Trophoblast cell (in vitro differentiated cells and primary cell): ENCODE data around the gene MBNL2.
"Not testable (repeated sequence)": the region's sequence is repeated elsewhere in the genome, so short reads cannot be mapped to it uniquely, and the experiment has no call there.

Experiments
- DNase-seq, 2 donors: peaks; one replicate each; pipeline ENCODE4 v3.0.0-alpha.2; 2016
- H2AFZ ChIP-seq: 2 replicates; pipeline ENCODE4 v1.6.1; 2013; ENCODE audit warnings: low read length, moderate library complexity, mild to moderate bottlenecking; ENCODE audit not compliant: insufficient read depth, poor library complexity
- H2AK5ac ChIP-seq: 2 replicates; pipeline ENCODE4 v1.6.1; 2013; ENCODE audit warnings: mild to moderate bottlenecking, low read length
- H2BK120ac ChIP-seq: 2 replicates; pipeline ENCODE4 v1.6.1; 2013; ENCODE audit warnings: low read length, mild to moderate bottlenecking, moderate library complexity; ENCODE audit not compliant: insufficient read depth, poor library complexity
- H2BK12ac ChIP-seq: 2 replicates; pipeline ENCODE4 v1.6.1; 2013; ENCODE audit warnings: mild to moderate bottlenecking, low read length, moderate library complexity
- H2BK5ac ChIP-seq: 2 replicates; pipeline ENCODE4 v1.6.1; 2013; ENCODE audit warnings: low read length, low read depth, moderate library complexity, mild to moderate bottlenecking; ENCODE audit not compliant: poor library complexity
- H3K14ac ChIP-seq: 2 replicates; pipeline ENCODE4 v1.6.1; 2013; ENCODE audit warnings: mild to moderate bottlenecking, low read length
- H3K18ac ChIP-seq: 2 replicates; pipeline ENCODE4 v1.6.1; 2013; ENCODE audit warnings: mild to moderate bottlenecking, low read length
- H3K23ac ChIP-seq: 2 replicates; pipeline ENCODE4 v1.6.1; 2013; ENCODE audit warnings: low read length
- H3K27ac ChIP-seq: 2 replicates; pipeline ENCODE4 v1.5.1; 2013; ENCODE audit warnings: low read depth, mild to moderate bottlenecking, inconsistent platforms, low read length, moderate library complexity
- H3K27me3 ChIP-seq: 2 replicates; pipeline ENCODE4 v1.6.1; 2013; ENCODE audit warnings: inconsistent platforms, mild to moderate bottlenecking, low read length, moderate library complexity; ENCODE audit not compliant: insufficient read depth
- H3K36me3 ChIP-seq, 2 experiments: 1 replicate in 1 of 2; 2 replicates in 1 of 2; pipeline ENCODE4 v1.6.1; 2013; ENCODE audit warnings: low read length in 2 of 2, mild to moderate bottlenecking in 2 of 2, moderate library complexity in 1 of 2; ENCODE audit not compliant: insufficient read depth in 2 of 2, control insufficient read depth in 1 of 2
- H3K4ac ChIP-seq: 2 replicates; pipeline ENCODE4 v1.6.1; 2013; ENCODE audit warnings: low read depth, mild to moderate bottlenecking, low read length, moderate library complexity
- H3K4me1 ChIP-seq, 2 experiments: 1 replicate in 1 of 2; 2 replicates in 1 of 2; pipeline ENCODE4 v1.6.1; 2013; ENCODE audit warnings: low read length in 2 of 2, mild to moderate bottlenecking in 2 of 2, moderate library complexity in 1 of 2; ENCODE audit not compliant: insufficient read depth in 2 of 2, control insufficient read depth in 1 of 2
- H3K4me2 ChIP-seq: 2 replicates; pipeline ENCODE4 v1.6.1; 2013; ENCODE audit warnings: inconsistent platforms, mild to moderate bottlenecking, low read length, moderate library complexity
- H3K4me3 ChIP-seq: 2 replicates; pipeline ENCODE4 v1.5.1; 2013; ENCODE audit warnings: mild to moderate bottlenecking, low read depth, low read length, inconsistent platforms
- H3K79me1 ChIP-seq: one replicate; pipeline ENCODE4 v1.6.1; 2013; ENCODE audit warnings: low read length
- H3K79me2 ChIP-seq: 2 replicates; pipeline ENCODE4 v1.6.1; 2013; ENCODE audit warnings: low read length, mild to moderate bottlenecking; ENCODE audit not compliant: control insufficient read depth, insufficient read depth, poor library complexity
- H3K9ac ChIP-seq: 2 replicates; pipeline ENCODE4 v1.6.1; 2013; ENCODE audit warnings: mild to moderate bottlenecking, low read length
- H3K9me3 ChIP-seq: 2 replicates; pipeline ENCODE4 v1.6.1; 2013; ENCODE audit warnings: low read depth, mild to moderate bottlenecking, control low read depth, inconsistent platforms, low read length; ENCODE audit not compliant: insufficient read depth
- H4K12ac ChIP-seq: 2 replicates; pipeline ENCODE4 v1.6.1; 2013; ENCODE audit warnings: low read depth, mild to moderate bottlenecking, low read length, moderate library complexity
- H4K8ac ChIP-seq: 2 replicates; pipeline ENCODE4 v1.6.1; 2013; ENCODE audit warnings: low read depth, mild to moderate bottlenecking, low read length, moderate library complexity
- H4K91ac ChIP-seq: one replicate; pipeline ENCODE4 v1.6.1; 2013; ENCODE audit warnings: low read depth, mild to moderate bottlenecking, low read length, moderate library complexity
- WGBS: extraction: QIAGEN DNeasy Blood & Tissue Kit; methylation state at CpG from one replicate; pipeline ENCODE4 v1.1.7; 2013; ENCODE audit warnings: missing lambda C conversion rate; ENCODE audit not compliant: insufficient read length, insufficient coverage; ENCODE audit errors: extremely low coverage; 5-methylcytosine and 5-hydroxymethylcytosine counted together

Gene MBNL2

GRCh38 chr13:97205982-97206381 lies 16.2 kb upstream of the MBNL2 start:
- H2BK12ac ChIP-seq = no peak overlapping the region
- no peaks in the 10 kb centered on the region for H3K79me2 ChIP-seq
- H2AFZ ChIP-seq = no peak overlapping the region
- WGBS = no CpG with 5 or more reads among the region's 3 CpGs
- no peak overlapping the region for H3K18ac ChIP-seq
- H4K12ac ChIP-seq = no peak overlapping the region
- peaks cover 0 to 2% of the 10 kb centered on the region in 2 experiments for H3K4me1 ChIP-seq
- no peaks in the 10 kb centered on the region for H3K9me3 ChIP-seq
- no peak overlapping the region for H2BK120ac ChIP-seq
- no peak overlapping the region for H3K23ac ChIP-seq
- peak in 1 of 2 donors; percentile 63 for DNase-seq
- H3K4me3 ChIP-seq = no peak overlapping the region
- H3K4ac ChIP-seq = no peak overlapping the region
- peaks cover 0 to 4% of the 10 kb centered on the region in 2 experiments for H3K36me3 ChIP-seq
- no peak overlapping the region for H3K27ac ChIP-seq
- no peak overlapping the region for H3K14ac ChIP-seq
- no peak overlapping the region for H4K91ac ChIP-seq
- H3K9ac ChIP-seq = no peak overlapping the region
- H3K79me1 ChIP-seq = peaks cover 4% of the 10 kb centered on the region
- H2AK5ac ChIP-seq = no peak overlapping the region
- no peak overlapping the region for H3K4me2 ChIP-seq
- no peak overlapping the region for H4K8ac ChIP-seq
- no peak overlapping the region for H2BK5ac ChIP-seq
- no peaks in the 10 kb centered on the region for H3K27me3 ChIP-seq

DNA sequence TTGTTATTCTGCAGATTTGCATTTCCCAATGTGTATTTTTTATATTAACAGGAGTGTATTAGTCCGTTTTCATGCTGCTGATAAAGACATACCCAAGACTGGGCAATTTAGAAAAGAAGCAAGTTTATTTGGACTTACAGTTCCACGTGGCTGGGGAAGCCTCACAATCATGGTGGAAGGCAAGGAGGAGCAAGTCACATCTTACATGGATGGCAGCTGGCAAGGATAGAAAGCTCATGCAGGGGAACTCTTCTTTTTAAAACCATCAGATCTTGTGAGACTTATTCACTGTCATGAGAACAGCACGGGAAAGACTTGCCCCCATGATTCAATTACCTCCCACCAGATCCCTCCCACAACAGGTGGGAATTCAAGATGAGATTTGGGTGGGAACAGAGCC lies 14.9 kb upstream of the MBNL2 start:
- H3K27ac ChIP-seq, H3K79me1 ChIP-seq: not testable (repeated sequence)
- WGBS = no CpG with 5 or more reads among the region's 3 CpGs

GRCh38 chr13:97211300-97211699 lies 10.8 kb upstream of the MBNL2 start:
- H2AFZ ChIP-seq = no peak overlapping the region
- no CpG with 5 or more reads among the region's 1 CpG for WGBS
- no peak overlapping the region for H3K23ac ChIP-seq
- H3K9me3 ChIP-seq = no peaks in the 10 kb centered on the region
- no peak overlapping the region for H3K14ac ChIP-seq
- H3K36me3 ChIP-seq = no peaks in the 10 kb centered on the region
- no peaks in the 10 kb centered on the region for H3K27me3 ChIP-seq
- no peak overlapping the region for H2BK5ac ChIP-seq
- H3K4me2 ChIP-seq = no peak overlapping the region
- H3K79me1 ChIP-seq = peaks cover 11% of the 10 kb centered on the region
- no peak overlapping the region for H3K4me3 ChIP-seq
- peaks cover 5 to 14% of the 10 kb centered on the region in 2 experiments for H3K4me1 ChIP-seq
- H2AK5ac ChIP-seq = no peak overlapping the region
- no peak overlapping the region for H3K9ac ChIP-seq
- H4K8ac ChIP-seq = peak overlapping the region; percentile 14
- H2BK12ac ChIP-seq = peak overlapping the region; percentile 87
- no peak overlapping the region for H4K12ac ChIP-seq
- no peak overlapping the region for H3K18ac ChIP-seq
- peak overlapping the region; percentile 72 for H4K91ac ChIP-seq
- H2BK120ac ChIP-seq = peak overlapping the region; percentile 25
- no peak overlapping the region for H3K4ac ChIP-seq
- H3K79me2 ChIP-seq = peaks cover 1% of the 10 kb centered on the region
- peak; percentile 63 to 89 for DNase-seq
- no peak overlapping the region for H3K27ac ChIP-seq

More for the DNA sequence above, 14.9 kb upstream of the MBNL2 start:
- H2AFZ ChIP-seq, H3K27me3 ChIP-seq, H4K91ac ChIP-seq, H3K9me3 ChIP-seq, H4K8ac ChIP-seq, H3K4me3 ChIP-seq, DNase-seq, H2AK5ac ChIP-seq, H3K4ac ChIP-seq, H2BK5ac ChIP-seq, H2BK12ac ChIP-seq, H3K23ac ChIP-seq, H3K36me3 ChIP-seq, H3K14ac ChIP-seq, H3K4me2 ChIP-seq, H3K4me1 ChIP-seq, H3K79me2 ChIP-seq, H4K12ac ChIP-seq, H3K18ac ChIP-seq, H2BK120ac ChIP-seq, H3K9ac ChIP-seq: not testable (repeated sequence)

DNA sequence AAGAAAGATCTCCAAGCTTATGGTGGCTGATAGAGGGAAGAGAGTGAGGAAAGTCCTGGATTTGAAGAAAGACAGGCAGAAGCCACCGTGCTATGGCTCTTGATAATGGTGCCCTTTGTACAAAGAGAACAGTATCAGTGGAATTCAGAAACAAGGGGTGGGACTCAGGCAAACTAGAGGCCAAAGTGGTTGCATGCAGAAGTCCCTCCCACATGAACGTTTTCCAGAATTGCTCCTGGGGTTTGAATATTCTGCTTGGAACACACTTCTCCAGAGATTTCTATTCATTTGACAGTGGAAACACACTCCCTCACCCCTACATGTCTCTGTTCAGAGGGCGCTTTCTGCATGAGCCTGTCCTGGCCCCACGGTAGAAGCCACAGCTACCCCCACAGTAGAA lies 10.1 kb upstream of the MBNL2 start:
- H3K14ac ChIP-seq = peak overlapping the region; percentile 85
- H2BK120ac ChIP-seq = peak overlapping the region; percentile 89
- peak overlapping the region; percentile 84 for H4K91ac ChIP-seq
- H3K27me3 ChIP-seq = no peaks in the 10 kb centered on the region
- H3K36me3 ChIP-seq = no peaks in the 10 kb centered on the region
- H2AFZ ChIP-seq = no peak overlapping the region
- DNase-seq = peak; percentile 67 to 78
- H2AK5ac ChIP-seq = no peak overlapping the region
- peak overlapping the region; percentile 88 for H3K4ac ChIP-seq
- H3K79me2 ChIP-seq = peaks cover 1% of the 10 kb centered on the region
- no peak overlapping the region for H3K23ac ChIP-seq
- H2BK12ac ChIP-seq = peak overlapping the region; percentile 90
- H4K8ac ChIP-seq = no peak overlapping the region
- no peak overlapping the region for H3K9ac ChIP-seq
- no peak overlapping the region for H3K4me3 ChIP-seq
- WGBS = no CpG with 5 or more reads among the region's 4 CpGs
- H3K79me1 ChIP-seq = peaks cover 11% of the 10 kb centered on the region
- no peak overlapping the region for H4K12ac ChIP-seq
- H2BK5ac ChIP-seq = peak overlapping the region; percentile 75
- no peak overlapping the region for H3K18ac ChIP-seq
- no peak overlapping the region for H3K4me2 ChIP-seq
- H3K27ac ChIP-seq = peak overlapping the region; percentile 42
- H3K4me1 ChIP-seq = peaks cover 5 to 14% of the 10 kb centered on the region in 2 experiments
- H3K9me3 ChIP-seq = no peaks in the 10 kb centered on the region
